Measurements from ENCODE around the gene MARCHF10. TPM values are rescaled to one million over a fixed set of nuclear protein-coding genes. Genes with fewer than 3 reads are reported as not detected.

Gene MARCHF10
- total RNA-seq, 2 experiments from 2014 or later: not detected

DNA sequence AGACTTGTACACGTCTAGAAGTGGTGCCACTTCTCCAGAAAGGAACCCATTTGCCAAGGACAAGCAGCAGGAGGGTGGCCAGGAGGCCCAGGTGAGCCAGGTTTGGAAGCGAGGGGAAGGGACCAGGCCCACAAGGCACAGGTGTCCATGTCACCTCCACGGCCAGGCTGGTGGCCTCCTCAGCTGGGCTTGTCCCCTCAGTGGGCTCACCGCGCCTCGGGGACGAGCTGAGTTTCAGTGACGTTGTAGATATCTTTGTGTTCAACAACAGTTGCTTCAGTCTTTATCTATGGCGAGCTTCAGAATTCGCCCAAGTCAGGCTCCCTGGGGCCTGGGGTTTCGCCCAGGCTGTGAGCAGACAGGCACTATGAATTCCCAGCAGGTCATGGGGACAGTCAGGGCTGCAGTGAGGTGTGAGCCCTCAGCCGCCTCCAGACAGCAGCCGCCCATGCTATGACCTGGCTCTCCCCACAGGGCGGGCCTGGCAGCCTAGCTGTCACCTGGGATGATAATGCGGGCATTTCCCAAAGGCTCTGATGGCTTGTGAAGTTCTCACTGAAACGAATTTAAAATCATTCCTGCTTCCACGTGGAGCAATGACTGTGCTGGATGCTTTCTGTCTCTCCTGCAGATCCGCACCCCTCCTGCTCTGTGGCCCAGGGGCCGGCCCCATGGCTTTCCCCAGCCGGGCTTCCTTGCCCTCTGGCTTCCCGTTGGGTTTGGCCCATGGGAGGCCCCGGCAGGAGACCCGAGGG lies 91.1 kb downstream of the MARCHF10 start:
- H2AFZ ChIP-seq (ENCODE audit: low read length): no peak overlapping the region
- H3K4me1 ChIP-seq (ENCODE audit: insufficient read depth, low read length, poor library complexity, severe bottlenecking): no peaks in the 10 kb centered on the region
- H3K27ac ChIP-seq (ENCODE audit: low read depth, low read length, poor library complexity, severe bottlenecking): no peak overlapping the region
- no peaks in the 10 kb centered on the region for H4K20me1 ChIP-seq (ENCODE audit: insufficient read depth, low read length)
- H3K79me2 ChIP-seq (ENCODE audit: insufficient read depth, low read depth, low read length): no peaks in the 10 kb centered on the region
- CTCF ChIA-PET (ENCODE audit: unreplicated experiment): no interaction called here
- H3K9me2 ChIP-seq (ENCODE audit: insufficient read depth, low read length): no peaks in the 10 kb centered on the region
- no peaks in the 10 kb centered on the region for H3K36me3 ChIP-seq (ENCODE audit: insufficient read depth, low read length)
- no peaks in the 10 kb centered on the region for H3K9me3 ChIP-seq (ENCODE audit: low read length)
- intact Hi-C loops (cut with micrococcal nuclease; ENCODE audit: unreplicated experiment): no loop called here
- DNase-seq (ENCODE audit: low spot score): no peak
- H3K4me2 ChIP-seq (ENCODE audit: low read length): no peak overlapping the region
- POLR2A ChIA-PET: no interaction called here
- BruUV-seq (replicated peaks): no TSS peak
- TF ChIP-seq, protein P1, sequence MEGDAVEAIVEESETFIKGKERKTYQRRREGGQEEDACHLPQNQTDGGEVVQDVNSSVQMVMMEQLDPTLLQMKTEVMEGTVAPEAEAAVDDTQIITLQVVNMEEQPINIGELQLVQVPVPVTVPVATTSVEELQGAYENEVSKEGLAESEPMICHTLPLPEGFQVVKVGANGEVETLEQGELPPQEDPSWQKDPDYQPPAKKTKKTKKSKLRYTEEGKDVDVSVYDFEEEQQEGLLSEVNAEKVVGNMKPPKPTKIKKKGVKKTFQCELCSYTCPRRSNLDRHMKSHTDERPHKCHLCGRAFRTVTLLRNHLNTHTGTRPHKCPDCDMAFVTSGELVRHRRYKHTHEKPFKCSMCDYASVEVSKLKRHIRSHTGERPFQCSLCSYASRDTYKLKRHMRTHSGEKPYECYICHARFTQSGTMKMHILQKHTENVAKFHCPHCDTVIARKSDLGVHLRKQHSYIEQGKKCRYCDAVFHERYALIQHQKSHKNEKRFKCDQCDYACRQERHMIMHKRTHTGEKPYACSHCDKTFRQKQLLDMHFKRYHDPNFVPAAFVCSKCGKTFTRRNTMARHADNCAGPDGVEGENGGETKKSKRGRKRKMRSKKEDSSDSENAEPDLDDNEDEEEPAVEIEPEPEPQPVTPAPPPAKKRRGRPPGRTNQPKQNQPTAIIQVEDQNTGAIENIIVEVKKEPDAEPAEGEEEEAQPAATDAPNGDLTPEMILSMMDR (conservative IDR thresholded peaks at IDR 0.05; ENCODE audit: low read length): no peak
- TF ChIP-seq EZH2phosphoT487 (IDR thresholded peaks at IDR 0.05; ENCODE audit: borderline replicate concordance, low read depth, low read length): no peak
- no peak overlapping the region for H3K4me3 ChIP-seq (ENCODE audit: low read depth, low read length, poor library complexity, severe bottlenecking)

DNA sequence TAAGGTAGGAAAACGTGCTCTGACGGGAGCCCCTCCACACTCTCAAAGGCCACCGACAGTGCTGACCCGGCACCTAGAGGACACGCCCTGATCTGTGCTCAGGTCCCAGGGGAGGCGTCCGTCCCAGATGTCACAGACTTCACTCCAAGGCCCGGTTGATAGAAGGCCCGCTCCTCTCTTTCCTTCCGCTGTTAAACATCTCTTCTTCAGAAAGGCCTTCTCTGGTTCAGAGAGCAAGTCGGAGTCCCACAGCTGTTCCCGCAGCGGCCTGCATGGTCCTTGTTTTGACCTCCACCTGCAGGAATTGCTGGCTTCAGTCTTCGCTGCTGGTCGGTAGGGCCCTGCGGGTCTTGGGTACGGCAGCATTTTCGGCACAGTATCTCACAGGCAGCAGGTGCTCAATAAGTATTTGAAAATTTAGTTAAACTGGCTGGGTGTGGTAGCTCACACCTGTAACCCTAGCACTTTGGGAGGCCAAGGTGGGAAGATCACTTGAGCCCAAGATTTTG lies 92.2 kb downstream of the MARCHF10 start:
- Histone ChIP-seq H3K9me3 (ENCODE audit: low read length) (no peaks in the 10 kb centered on the region), H3K36me3 (ENCODE audit: insufficient read depth, low read length) (no peaks in the 10 kb centered on the region), H3K9me2 (ENCODE audit: insufficient read depth, low read length) (no peaks in the 10 kb centered on the region), H3K4me1 (ENCODE audit: insufficient read depth, low read length, poor library complexity, severe bottlenecking) (no peaks in the 10 kb centered on the region), H4K20me1 (ENCODE audit: insufficient read depth, low read length) (no peaks in the 10 kb centered on the region), H3K4me3 (ENCODE audit: low read depth, low read length, poor library complexity, severe bottlenecking) (no peak overlapping the region), H3K79me2 (ENCODE audit: insufficient read depth, low read depth, low read length) (no peaks in the 10 kb centered on the region), H3K27ac (ENCODE audit: low read depth, low read length, poor library complexity, severe bottlenecking) (no peak overlapping the region), H2AFZ (ENCODE audit: low read length) (no peak overlapping the region), H3K4me2 (ENCODE audit: low read length) (no peak overlapping the region)
- no TSS peak for BruUV-seq (replicated peaks)
- DNase-seq (ENCODE audit: low spot score): no peak
- ChIA-PET CTCF (ENCODE audit: unreplicated experiment) (no interaction called here), POLR2A (no interaction called here)
- intact Hi-C loops (cut with micrococcal nuclease; ENCODE audit: unreplicated experiment): no loop called here
- TF ChIP-seq, protein P1 (conservative IDR thresholded peaks at IDR 0.05; ENCODE audit: low read length): no peak
- TF ChIP-seq EZH2phosphoT487 (IDR thresholded peaks at IDR 0.05; ENCODE audit: borderline replicate concordance, low read depth, low read length): no peak

DNA sequence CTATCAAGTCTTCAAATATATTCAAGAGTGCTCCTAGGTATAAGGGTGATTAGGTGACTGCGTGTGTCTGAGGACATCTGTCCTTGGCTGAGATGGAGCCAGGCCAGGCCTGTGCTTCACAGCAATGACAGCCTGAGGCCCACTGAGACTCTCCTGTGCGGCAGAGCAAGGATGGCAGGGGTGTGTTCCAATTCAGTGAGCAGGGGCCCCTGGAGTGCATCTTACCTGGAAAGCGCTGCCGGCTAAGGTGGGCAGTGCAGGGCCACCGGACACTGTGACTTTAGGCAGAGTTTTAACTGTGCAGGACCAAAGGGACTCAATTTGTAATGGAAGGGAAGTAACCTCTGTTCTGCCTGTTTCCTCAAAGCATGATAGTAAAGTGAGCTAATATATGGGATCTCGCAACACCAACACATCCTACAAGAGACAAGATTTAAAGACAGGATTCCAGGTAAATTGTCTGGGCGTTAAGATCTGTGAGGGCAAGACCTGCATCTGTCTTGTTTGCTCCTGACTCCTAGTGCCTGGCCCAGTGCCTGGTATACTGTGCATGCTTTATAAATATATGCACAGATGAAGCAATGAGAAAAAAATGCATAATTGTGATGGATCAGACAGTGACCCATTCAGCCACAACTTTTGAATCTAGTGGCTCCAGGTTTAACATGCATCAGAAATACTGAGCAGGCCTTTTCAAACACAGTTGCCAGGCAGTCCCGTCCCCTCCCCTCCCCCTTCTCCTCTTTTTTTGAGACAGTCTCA lies 93.9 kb downstream of the MARCHF10 start:
- intact Hi-C loops (cut with micrococcal nuclease; ENCODE audit: unreplicated experiment): no loop called here
- no peak overlapping the region for H3K4me2 ChIP-seq (ENCODE audit: low read length)
- CTCF ChIA-PET (ENCODE audit: unreplicated experiment): no interaction called here

More for the DNA sequence above, 93.9 kb downstream of the MARCHF10 start:
- no peak overlapping the region for H2AFZ ChIP-seq (ENCODE audit: low read length)
- no peak overlapping the region for H3K27ac ChIP-seq (ENCODE audit: low read depth, low read length, poor library complexity, severe bottlenecking)
- no peaks in the 10 kb centered on the region for H3K9me2 ChIP-seq (ENCODE audit: insufficient read depth, low read length)
- POLR2A ChIA-PET: no interaction called here
- BruUV-seq (replicated peaks): no TSS peak
- no peaks in the 10 kb centered on the region for H4K20me1 ChIP-seq (ENCODE audit: insufficient read depth, low read length)
- no peaks in the 10 kb centered on the region for H3K9me3 ChIP-seq (ENCODE audit: low read length)
- no peak overlapping the region for H3K4me3 ChIP-seq (ENCODE audit: low read depth, low read length, poor library complexity, severe bottlenecking)
- H3K4me1 ChIP-seq (ENCODE audit: insufficient read depth, low read length, poor library complexity, severe bottlenecking): no peaks in the 10 kb centered on the region
- TF ChIP-seq, protein P1 (conservative IDR thresholded peaks at IDR 0.05; ENCODE audit: low read length): no peak
- no peak for TF ChIP-seq EZH2phosphoT487 (IDR thresholded peaks at IDR 0.05; ENCODE audit: borderline replicate concordance, low read depth, low read length)
- DNase-seq (ENCODE audit: low spot score): no peak
- H3K79me2 ChIP-seq (ENCODE audit: insufficient read depth, low read depth, low read length): no peaks in the 10 kb centered on the region
- no peaks in the 10 kb centered on the region for H3K36me3 ChIP-seq (ENCODE audit: insufficient read depth, low read length)
